Measurements from ENCODE around the gene ASPRV1.

DNA sequence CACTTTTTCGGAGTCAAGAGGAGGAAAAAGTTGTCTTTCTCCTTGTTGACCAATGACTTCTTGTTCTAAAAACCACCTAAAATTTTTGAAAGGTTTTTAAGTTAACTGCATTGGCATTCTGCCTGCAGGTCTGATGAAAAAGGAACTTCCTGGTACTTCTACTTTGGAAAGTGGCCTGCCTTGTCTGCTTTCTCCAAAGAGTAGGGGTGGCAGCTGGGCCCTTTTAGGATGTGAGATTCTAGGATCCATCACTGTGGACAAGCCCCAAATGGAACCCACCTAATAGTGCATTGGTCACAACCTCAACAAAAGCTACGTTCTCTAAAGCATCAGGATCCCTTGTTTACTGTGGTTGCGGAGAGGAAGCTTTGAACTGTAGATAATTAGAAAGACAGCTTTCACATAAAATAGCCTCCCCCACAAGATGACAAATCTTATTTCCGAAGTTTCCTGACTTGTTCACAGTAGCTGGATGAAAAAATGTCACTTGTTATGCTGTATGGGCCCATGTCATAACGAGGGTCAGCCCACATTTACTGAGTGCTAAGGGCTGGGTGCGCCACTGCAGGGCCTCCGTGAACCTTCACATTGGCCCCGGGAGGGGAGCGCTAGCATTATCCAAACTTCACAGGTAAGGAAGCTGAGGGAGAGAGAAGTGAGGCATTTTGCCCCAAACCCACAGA, 17.4 kb downstream of the ASPRV1 start:
- TF ChIP-seq, protein P1, sequence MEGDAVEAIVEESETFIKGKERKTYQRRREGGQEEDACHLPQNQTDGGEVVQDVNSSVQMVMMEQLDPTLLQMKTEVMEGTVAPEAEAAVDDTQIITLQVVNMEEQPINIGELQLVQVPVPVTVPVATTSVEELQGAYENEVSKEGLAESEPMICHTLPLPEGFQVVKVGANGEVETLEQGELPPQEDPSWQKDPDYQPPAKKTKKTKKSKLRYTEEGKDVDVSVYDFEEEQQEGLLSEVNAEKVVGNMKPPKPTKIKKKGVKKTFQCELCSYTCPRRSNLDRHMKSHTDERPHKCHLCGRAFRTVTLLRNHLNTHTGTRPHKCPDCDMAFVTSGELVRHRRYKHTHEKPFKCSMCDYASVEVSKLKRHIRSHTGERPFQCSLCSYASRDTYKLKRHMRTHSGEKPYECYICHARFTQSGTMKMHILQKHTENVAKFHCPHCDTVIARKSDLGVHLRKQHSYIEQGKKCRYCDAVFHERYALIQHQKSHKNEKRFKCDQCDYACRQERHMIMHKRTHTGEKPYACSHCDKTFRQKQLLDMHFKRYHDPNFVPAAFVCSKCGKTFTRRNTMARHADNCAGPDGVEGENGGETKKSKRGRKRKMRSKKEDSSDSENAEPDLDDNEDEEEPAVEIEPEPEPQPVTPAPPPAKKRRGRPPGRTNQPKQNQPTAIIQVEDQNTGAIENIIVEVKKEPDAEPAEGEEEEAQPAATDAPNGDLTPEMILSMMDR (IDR thresholded peaks at IDR 0.05), result no peak
- no peak for TF ChIP-seq POLR2A (IDR thresholded peaks at IDR 0.05)
